TTC549 (cell line): Measurements from ENCODE around the gene CHKA.

Experiments
- FAIRE-seq: peaks from 2 replicates; lab custom pipeline; 2012; peaks lifted over from hg19 to GRCh38; lab: Jason Lieb, UNC

Gene CHKA

GRCh38 chr11:68142441-68143309, 21.5 kb upstream of the CHKA start:
- no peak for FAIRE-seq

GRCh38 chr11:68142028-68142412, 20.8 kb upstream of the CHKA start:
- no peak for FAIRE-seq

- FAIRE-seq, result no peak
Observed at GRCh38 chr11:68141246-68142027, 20.2 kb upstream of the CHKA start.

- no peak for FAIRE-seq
Observed at GRCh38 chr11:68140496-68141245, 19.5 kb upstream of the CHKA start.

GRCh38 chr11:68138237-68138636, 17.0 kb upstream of the CHKA start:
- FAIRE-seq, result no peak

- FAIRE-seq, result no peak
Observed at GRCh38 chr11:68137833-68138232, 16.6 kb upstream of the CHKA start.

GRCh38 chr11:68136866-68137265, 15.7 kb upstream of the CHKA start:
- FAIRE-seq, result no peak

GRCh38 chr11:68135161-68135560, 14.0 kb upstream of the CHKA start:
- FAIRE-seq, result no peak

GRCh38 chr11:68133761-68134160, 12.6 kb upstream of the CHKA start:
- no peak for FAIRE-seq

- no peak for FAIRE-seq
Observed at GRCh38 chr11:68130121-68130520, 8.9 kb upstream of the CHKA start.

GRCh38 chr11:68128682-68129327, 7.6 kb upstream of the CHKA start:
- no peak for FAIRE-seq

GRCh38 chr11:68127714-68128681, 6.8 kb upstream of the CHKA start:
- FAIRE-seq, result no peak

- no peak for FAIRE-seq
Observed at GRCh38 chr11:68125164-68125563, 4.0 kb upstream of the CHKA start.

GRCh38 chr11:68122936-68123539, 1.9 kb upstream of the CHKA start:
- FAIRE-seq, result no peak

GRCh38 chr11:68120273-68121066, 718 bp downstream of the CHKA start:
- no peak for FAIRE-seq

GRCh38 chr11:68118706-68119448, 2.3 kb downstream of the CHKA start:
- FAIRE-seq, result no peak

- FAIRE-seq, result no peak
Observed at GRCh38 chr11:68117853-68118470, 3.2 kb downstream of the CHKA start.

- FAIRE-seq, result no peak
Observed at GRCh38 chr11:68116974-68117373, 4.2 kb downstream of the CHKA start.

GRCh38 chr11:68116126-68116525, 5.1 kb downstream of the CHKA start:
- FAIRE-seq, result no peak
